DOHH2 (cell line): ENCODE measurements around the gene EPB41L2.

ENCODE experiments used
- CTCF ChIP-seq: fragments of 200-600 bp; sonication (generic); IDR thresholded peaks from one replicate; pipeline ENCODE4 v1.5.1; 2014; ENCODE audit warnings: antibody characterized with exemption, mild to moderate bottlenecking, low read depth, low read length; ENCODE audit not compliant: poor library complexity, severe bottlenecking
- EZH2phosphoT487 ChIP-seq: fragments of 200-600 bp; sonication (generic); IDR thresholded peaks from 2 replicates; pipeline ENCODE4 v1.6.1; 2017; ENCODE audit warnings: borderline replicate concordance, mild to moderate bottlenecking, antibody characterized with exemption, low read length, moderate library complexity, mixed read lengths

GRCh38 chr6:130863415-130864230 is 199.4 kb downstream of the EPB41L2 start:
- no peak for TF ChIP-seq CTCF
- no peak for TF ChIP-seq EZH2phosphoT487
